H1 (cell line): Measurements from ENCODE around the gene ZNF385D. TPM values are rescaled to one million over a fixed set of nuclear protein-coding genes. Genes with fewer than 3 reads are reported as not detected.

Source experiments
- CTCF ChIA-PET: fragments of 300-600 bp; sonication (Branson Sonifier 250); formaldehyde crosslinking; loops from one replicate; lab custom pipeline; 2021; ENCODE audit not compliant: partially characterized antibody; lab: Charles Lee
- POLR2A ChIA-PET: fragments of 300-600 bp; sonication (Branson Sonifier 250); formaldehyde crosslinking; loops from one replicate; lab custom pipeline; 2021; ENCODE audit warnings: inconsistent platforms; ENCODE audit not compliant: partially characterized antibody; lab: Charles Lee
- DNase-seq, 2 experiments: peaks; one replicate each; pipeline versions ENCODE4 v3.0.0 to v3.0.0-alpha.2; 2010 to 2022; ENCODE audit warnings: low spot score in 2 of 2, low read depth in 1 of 2, mixed read lengths in 1 of 2
- FAIRE-seq: peaks from 2 replicates; lab custom pipeline; 2011; peaks lifted over from hg19 to GRCh38; lab: Jason Lieb, UNC
- H2AFZ ChIP-seq: 2 replicates; pipeline ENCODE4 v1.8.1; 2012; ENCODE audit warnings: low read length, inconsistent platforms
- H2AK5ac ChIP-seq: 2 replicates; pipeline ENCODE4 v1.6.1; 2013; ENCODE audit warnings: low read depth, low read length
- H2BK120ac ChIP-seq: replicated peaks from 2 replicates; pipeline ENCODE3; 2013; ENCODE audit warnings: low read depth, low read length, inconsistent platforms
- H2BK12ac ChIP-seq: 2 replicates; pipeline ENCODE4 v1.6.1; 2013; ENCODE audit warnings: low read depth, low read length
- H2BK15ac ChIP-seq: 2 replicates; pipeline ENCODE4 v1.6.1; 2013; ENCODE audit warnings: low read length
- H2BK20ac ChIP-seq: 2 replicates; pipeline ENCODE4 v1.6.1; 2013; ENCODE audit warnings: low read length
- H2BK5ac ChIP-seq: 2 replicates; pipeline ENCODE4 v1.6.1; 2013; ENCODE audit warnings: low read depth, low read length
- H3K14ac ChIP-seq: 2 replicates; pipeline ENCODE4 v1.6.1; 2013; ENCODE audit warnings: inconsistent platforms; ENCODE audit not compliant: insufficient read length
- H3K18ac ChIP-seq: 2 replicates; pipeline ENCODE4 v1.6.1; 2013; ENCODE audit warnings: low read length; ENCODE audit errors: extremely low read depth
- H3K23ac ChIP-seq: 2 replicates; pipeline ENCODE4 v1.6.1; 2013; ENCODE audit warnings: inconsistent platforms; ENCODE audit not compliant: insufficient read length
- H3K23me2 ChIP-seq: 2 replicates; pipeline ENCODE4 v1.6.1; 2013; ENCODE audit warnings: low read depth, low read length
- H3K27ac ChIP-seq: 2 replicates; pipeline ENCODE4 v1.6.1; 2011; ENCODE audit warnings: low read depth, low read length, inconsistent platforms
- H3K27me3 ChIP-seq, 4 experiments: replicated peaks in 1 of 4; 1 replicate in 1 of 4; 2 replicates in 3 of 4; pipeline versions ENCODE4 v1.6.1 to v1.8.1; 2011 to 2013; ENCODE audit warnings: low read length in 3 of 4, mild to moderate bottlenecking in 3 of 4, inconsistent platforms in 2 of 4, mixed read lengths in 2 of 4, moderate library complexity in 1 of 4; ENCODE audit not compliant: control insufficient read depth in 3 of 4, insufficient read depth in 3 of 4; ENCODE audit errors: extremely low read depth in 1 of 4
- H3K36me3 ChIP-seq, 4 experiments: 2 replicates each; pipeline versions ENCODE4 v1.6.1 to v1.8.1; 2011 to 2013; ENCODE audit warnings: mild to moderate bottlenecking in 4 of 4, low read length in 3 of 4, moderate library complexity in 2 of 4, control low read depth in 1 of 4, inconsistent platforms in 1 of 4; ENCODE audit not compliant: insufficient read depth in 4 of 4, control insufficient read depth in 2 of 4
- H3K4ac ChIP-seq: replicated peaks from 2 replicates; pipeline ENCODE3; 2013; ENCODE audit warnings: low read length, low read depth, mixed read lengths, inconsistent platforms; ENCODE audit not compliant: insufficient read length
- H3K4me1 ChIP-seq, 4 experiments: replicated peaks in 1 of 4; 1 replicate in 1 of 4; 2 replicates in 3 of 4; pipeline versions ENCODE4 v1.6.1 to v1.8.1; 2011 to 2013; ENCODE audit warnings: low read length in 3 of 4, inconsistent platforms in 2 of 4, mixed read lengths in 1 of 4; ENCODE audit not compliant: insufficient read depth in 4 of 4, control insufficient read depth in 3 of 4
- H3K4me2 ChIP-seq, 2 experiments: 2 replicates each; pipeline versions ENCODE4 v1.6.1 to v1.8.1; 2011 to 2013; ENCODE audit warnings: low read depth in 2 of 2, low read length in 2 of 2, control low read depth in 1 of 2, inconsistent platforms in 1 of 2, mild to moderate bottlenecking in 1 of 2; ENCODE audit not compliant: insufficient read depth in 1 of 2
- H3K4me3 ChIP-seq, 4 experiments: fragments of 200-600, 300-600 bp in 1 of 4; sonication (generic), shearing (Covaris generic), sonication (Bioruptor Twin) in 1 of 4; 2 replicates each; pipeline versions ENCODE4 v1.5.1 to v1.8.1; 2011 to 2016; ENCODE audit warnings: low read length in 4 of 4, low read depth in 3 of 4, control low read depth in 2 of 4, inconsistent platforms in 2 of 4, mild to moderate bottlenecking in 2 of 4, mixed read lengths in 1 of 4, moderate library complexity in 1 of 4; ENCODE audit not compliant: insufficient read depth in 2 of 4; ENCODE audit errors: extremely low read depth in 1 of 4
- H3K56ac ChIP-seq: replicated peaks from 2 replicates; pipeline ENCODE3; 2013; ENCODE audit warnings: low read depth, mild to moderate bottlenecking, mixed read lengths, low read length, inconsistent platforms; ENCODE audit not compliant: insufficient read length
- H3K79me1 ChIP-seq: 2 replicates; pipeline ENCODE4 v1.6.1; 2013; ENCODE audit warnings: low read depth, low read length, control low read depth
- H3K79me2 ChIP-seq, 2 experiments: 2 replicates each; pipeline versions ENCODE4 v1.6.1 to v1.8.1; 2012 to 2013; ENCODE audit warnings: low read length in 2 of 2, mild to moderate bottlenecking in 2 of 2, inconsistent platforms in 1 of 2; ENCODE audit not compliant: insufficient read depth in 2 of 2, control insufficient read depth in 1 of 2
- H3K9ac ChIP-seq, 4 experiments: replicated peaks in 1 of 4; 1 replicate in 1 of 4; 2 replicates in 3 of 4; pipeline versions ENCODE4 v1.6.1 to v1.8.1; 2011 to 2013; ENCODE audit warnings: low read depth in 3 of 4, low read length in 3 of 4, control low read depth in 2 of 4, mild to moderate bottlenecking in 2 of 4, moderate library complexity in 2 of 4, inconsistent platforms in 1 of 4; ENCODE audit errors: extremely low read depth in 1 of 4
- H3K9me3 ChIP-seq, 2 experiments: 2 replicates each; pipeline versions ENCODE4 v1.6.1 to v1.8.1; 2012 to 2013; ENCODE audit warnings: mild to moderate bottlenecking in 2 of 2, moderate library complexity in 2 of 2, control low read depth in 1 of 2, inconsistent platforms in 1 of 2, low read depth in 1 of 2, low read length in 1 of 2, mixed read lengths in 1 of 2; ENCODE audit not compliant: insufficient read depth in 2 of 2
- H4K20me1 ChIP-seq, 2 experiments: replicated peaks in 1 of 2; 2 replicates each; pipeline versions ENCODE3 to v1.8.1; 2011 to 2013; ENCODE audit warnings: inconsistent platforms in 2 of 2, low read length in 2 of 2, mild to moderate bottlenecking in 1 of 2; ENCODE audit not compliant: insufficient read depth in 2 of 2, control insufficient read depth in 1 of 2
- H4K5ac ChIP-seq: 2 replicates; pipeline ENCODE4 v1.6.1; 2013; ENCODE audit warnings: low read length, low read depth, mixed read lengths, inconsistent platforms; ENCODE audit not compliant: insufficient read length
- H4K8ac ChIP-seq: 2 replicates; pipeline ENCODE4 v1.8.0; 2013; ENCODE audit warnings: mild to moderate bottlenecking, moderate library complexity, low read length, inconsistent platforms; ENCODE audit not compliant: insufficient read depth; ENCODE audit errors: extremely low read depth
- H4K91ac ChIP-seq: replicated peaks from 2 replicates; pipeline ENCODE3; 2013; ENCODE audit warnings: low read length, mixed read lengths, inconsistent platforms; ENCODE audit not compliant: insufficient read length
- ASH2L ChIP-seq: fragments of 200-600, 300-600 bp; sonication (generic); IDR thresholded peaks from one replicate; pipeline ENCODE4 v1.7.1; 2017; ENCODE audit warnings: low read length
- BACH1 ChIP-seq: IDR thresholded peaks from 2 replicates; pipeline ENCODE4 v1.6.1; 2012; ENCODE audit warnings: low read length, improper control_type of control experiment
- CHD1 ChIP-seq: IDR thresholded peaks from 2 replicates; pipeline ENCODE4 v1.6.1; 2012; ENCODE audit warnings: low read depth, low read length, improper control_type of control experiment
- CHD2 ChIP-seq: IDR thresholded peaks from 2 replicates; pipeline ENCODE4 v1.6.1; 2012; ENCODE audit warnings: low read length, improper control_type of control experiment
- EP300 ChIP-seq, 2 experiments: IDR thresholded peaks; 1 replicate in 1 of 2; 2 replicates in 1 of 2; pipeline ENCODE4 v1.6.1; 2011 to 2012; ENCODE audit warnings: low read depth in 2 of 2, low read length in 2 of 2, mild to moderate bottlenecking in 2 of 2, borderline replicate concordance in 1 of 2, inconsistent platforms in 1 of 2, moderate library complexity in 1 of 2
- GABPA ChIP-seq: IDR thresholded peaks from 2 replicates; pipeline ENCODE4 v1.6.1; 2011; ENCODE audit warnings: mild to moderate bottlenecking, low read length, moderate library complexity, borderline replicate concordance; ENCODE audit not compliant: insufficient read depth
- HDAC6 ChIP-seq: IDR thresholded peaks from one replicate; pipeline ENCODE4 v1.7.1; 2012; ENCODE audit warnings: low read depth, mild to moderate bottlenecking, inconsistent platforms, low read length, moderate library complexity
- KDM4A ChIP-seq: IDR thresholded peaks from one replicate; pipeline ENCODE4 v1.7.1; 2012; ENCODE audit warnings: low read depth, mild to moderate bottlenecking, moderate library complexity, low read length, inconsistent platforms; ENCODE audit not compliant: severe bottlenecking
- PHF8 ChIP-seq: fragments of 200-600 bp; sonication (generic); conservative IDR thresholded peaks from 2 replicates; pipeline ENCODE4 v1.7.1; 2012; ENCODE audit warnings: low read depth, mild to moderate bottlenecking, inconsistent platforms, low read length, moderate library complexity
- POLR2AphosphoS5 ChIP-seq: IDR thresholded peaks from 2 replicates; pipeline ENCODE4 v1.6.1; 2011; ENCODE audit warnings: low read depth, low read length
- SP4 ChIP-seq: IDR thresholded peaks from 2 replicates; pipeline ENCODE4 v1.6.1; 2012; ENCODE audit warnings: low read length, inconsistent platforms
- TAF7 ChIP-seq: optimal IDR thresholded peaks from 2 replicates; pipeline ENCODE3; 2011; ENCODE audit warnings: low read depth, mild to moderate bottlenecking, inconsistent platforms, low read length, moderate library complexity, borderline replicate concordance
- USF2 ChIP-seq: IDR thresholded peaks from 2 replicates; pipeline ENCODE4 v1.6.1; 2011; ENCODE audit warnings: low read length, improper control_type of control experiment
- WGBS, 2 experiments: shearing (Covaris generic) in 1 of 2; methylation state at CpG; one replicate each; pipeline versions ENCODE4 v1.1.6 to v1.1.7; 2013 to 2015; ENCODE audit warnings: low lambda C conversion rate in 2 of 2, mixed read lengths in 2 of 2, inconsistent platforms in 1 of 2, low coverage in 1 of 2, missing lambda C conversion rate in 1 of 2; ENCODE audit not compliant: insufficient replicate concordance in 2 of 2, insufficient coverage in 1 of 2, insufficient read length in 1 of 2; ENCODE audit errors: extremely low coverage in 1 of 2, missing lambda C conversion rate in 1 of 2; 5-methylcytosine and 5-hydroxymethylcytosine counted together
- polyA plus RNA-seq, 7 experiments: library from polyadenylated mRNA; depleted of rRNA in 3 of 7; stranded (reverse) in 5 of 7; unstranded in 2 of 7; fragments of >200 nt in 5 of 7; fragments of 200-250 nt in 2 of 7; gene quantifications; 1 replicate in 5 of 7; 2 replicates in 1 of 7; 4 replicates in 1 of 7; pipeline versions ENCODE4 v1.2.1 to v1.2.3, GENCODE V29; 2011 to 2013; ENCODE audit warnings: missing spikeins in 2 of 7, mixed read lengths in 2 of 7
- total RNA-seq: library from RNA; stranded (reverse); fragmentation: NEBNext Ultra II Directional; extraction: Animal tissue kit (Norgen Biotek cat#: 25700); gene quantifications from 2 replicates; pipeline ENCODE4 v1.2.1, GENCODE V29; 2021

Gene ZNF385D
- total and polyA plus RNA-seq, 2 of the 8 experiments (the other 6 are each of a cell fraction or from before 2014, with no cell fraction given): 5.9 to 10.8 TPM

- Histone ChIP-seq H2BK12ac (no peak overlapping the region), H3K27ac (no peak overlapping the region), H3K79me2 (no peaks in the 10 kb centered on the region), H3K23me2 (no peaks in the 10 kb centered on the region), H4K5ac (no peak overlapping the region), H2BK5ac (no peak overlapping the region), H4K20me1 (no peaks in the 10 kb centered on the region), H2BK20ac (no peak overlapping the region), H3K14ac (no peak overlapping the region), H3K9ac (no peak overlapping the region), H3K4me2 (no peak overlapping the region), H2AFZ (no peak overlapping the region), H3K4ac (no peak overlapping the region), H2AK5ac (no peak overlapping the region), H4K8ac (no peak overlapping the region), H3K79me1 (no peaks in the 10 kb centered on the region), H3K4me3 (no peak overlapping the region), H3K9me3 (no peaks in the 10 kb centered on the region), H3K4me1 (no peaks in the 10 kb centered on the region), H3K23ac (no peak overlapping the region), H3K36me3 (no peaks in the 10 kb centered on the region), H4K91ac (no peak overlapping the region), H3K27me3 (no peaks in the 10 kb centered on the region), H3K56ac (no peak overlapping the region), H3K18ac (no peak overlapping the region), H2BK120ac (no peak overlapping the region), H2BK15ac (no peak overlapping the region)
- 92% methylated on average over 1 of the region's 1 CpG; no CpG with 5 or more reads in 1 of the 2 experiments for WGBS, 2 experiments
- ChIA-PET CTCF (interaction anchor here (0.8 kb wide), 1 partner anchor 285 kb away, joined by 5 read pairs; no protein-coding TSS in a partner anchor), POLR2A (no interaction called here)
- FAIRE-seq (no peak), DNase-seq (no peak)
- TF ChIP-seq CHD2: no peak
- no peak for TF ChIP-seq PHF8
- TF ChIP-seq USF2: no peak
- TF ChIP-seq EP300 (IDR thresholded peaks at IDR 0.05; ENCODE audit: borderline replicate concordance in 1 of 2, low read depth in 2 of 2, low read length in 2 of 2): no peak
- no peak for TF ChIP-seq KDM4A
- no peak for TF ChIP-seq ASH2L
- TF ChIP-seq TAF7: no peak
- no peak for TF ChIP-seq GABPA
- no peak for TF ChIP-seq POLR2AphosphoS5
- no peak for TF ChIP-seq SP4
- TF ChIP-seq CHD1: no peak
- no peak for TF ChIP-seq HDAC6
- no peak for TF ChIP-seq BACH1
Measured at GRCh38 chr3:21434310-21434709, 316.7 kb downstream of the ZNF385D start.
